Smooth muscle cell (in vitro differentiated cells): Measurements from ENCODE around the gene FIBCD1. TPM values are rescaled to one million over a fixed set of nuclear protein-coding genes. Genes with fewer than 3 reads are reported as not detected.

ENCODE experiments used
- DNase-seq: peaks from one replicate; lab custom pipeline; 2025; ENCODE audit not compliant: unreplicated experiment; lab: John Stamatoyannopoulos, UW
- H2AFZ ChIP-seq: fragments of 200-600 bp; sonication (generic); 2 replicates; pipeline ENCODE4 v1.6.0; 2016; ENCODE audit warnings: antibody characterized with exemption, low read depth, mild to moderate bottlenecking
- H3F3A ChIP-seq: fragments of 200-600 bp; sonication (generic); 2 replicates; pipeline ENCODE4 v1.6.0; 2017; ENCODE audit warnings: antibody characterized with exemption, low read depth
- H3K27ac ChIP-seq: fragments of 200-600 bp; sonication (generic); 2 replicates; pipeline ENCODE4 v1.5.1; 2016; ENCODE audit warnings: low read depth, mild to moderate bottlenecking
- H3K27me3 ChIP-seq: fragments of 200-600 bp; sonication (generic); 2 replicates; pipeline ENCODE4 v1.6.1; 2016; ENCODE audit warnings: low read depth, mild to moderate bottlenecking
- H3K36me3 ChIP-seq: fragments of 200-600 bp; sonication (generic); 2 replicates; pipeline ENCODE4 v1.5.1; 2016; ENCODE audit warnings: low read depth
- H3K4me1 ChIP-seq: fragments of 200-600 bp; sonication (generic); 2 replicates; pipeline ENCODE4 v1.5.1; 2016; ENCODE audit warnings: low read depth
- H3K4me2 ChIP-seq: fragments of 200-600 bp; sonication (generic); 2 replicates; pipeline ENCODE4 v1.6.0; 2016; ENCODE audit warnings: mild to moderate bottlenecking
- H3K4me3 ChIP-seq: fragments of 200-600 bp; sonication (generic); 2 replicates; pipeline ENCODE4 v1.5.1; 2016; ENCODE audit warnings: mild to moderate bottlenecking
- H3K79me2 ChIP-seq: fragments of 200-600 bp; sonication (generic); 2 replicates; pipeline ENCODE4 v1.6.0; 2016; ENCODE audit warnings: low read depth, mild to moderate bottlenecking
- H3K9ac ChIP-seq: fragments of 200-600 bp; sonication (generic); 2 replicates; pipeline ENCODE4 v1.6.0; 2016; ENCODE audit warnings: low read depth
- H3K9me3 ChIP-seq: fragments of 200-600 bp; sonication (generic); replicated peaks from 2 replicates; pipeline ENCODE4 v1.5.1; 2016; ENCODE audit warnings: low read depth
- H4K20me1 ChIP-seq: fragments of 200-600 bp; sonication (generic); 2 replicates; pipeline ENCODE4 v1.6.0; 2016; ENCODE audit warnings: low read depth
- WGBS: methylation state at CpG from one replicate; pipeline ENCODE4 v1.1.7; 2016; ENCODE audit warnings: low lambda C conversion rate; 5-methylcytosine and 5-hydroxymethylcytosine counted together
- polyA plus RNA-seq: library from polyadenylated mRNA; unstranded; fragments of >200 nt; fragmentation: Nextera tagmentation; extraction: Ambion mirVana; gene quantifications from 2 replicates; pipeline ENCODE4 v1.2.1, GENCODE V29; 2016
- total RNA-seq: library from RNA; depleted of rRNA; stranded (reverse); fragments of >200 nt; gene quantifications from 2 replicates; pipeline ENCODE4 v1.2.3, GENCODE V29; 2014
- TF ChIP-seq, protein P1 (sequence below): fragments of 200-600 bp; sonication (generic); IDR thresholded peaks from 2 replicates; pipeline ENCODE4 v1.5.1; 2017; ENCODE audit warnings: borderline replicate concordance, mild to moderate bottlenecking, antibody characterized with exemption; ENCODE audit not compliant: insufficient read depth, poor library complexity, severe bottlenecking

The FIBCD1 gene
- total and polyA plus RNA-seq, 2 experiments from 2014 or later = 1.8 to 4.7 TPM

DNA sequence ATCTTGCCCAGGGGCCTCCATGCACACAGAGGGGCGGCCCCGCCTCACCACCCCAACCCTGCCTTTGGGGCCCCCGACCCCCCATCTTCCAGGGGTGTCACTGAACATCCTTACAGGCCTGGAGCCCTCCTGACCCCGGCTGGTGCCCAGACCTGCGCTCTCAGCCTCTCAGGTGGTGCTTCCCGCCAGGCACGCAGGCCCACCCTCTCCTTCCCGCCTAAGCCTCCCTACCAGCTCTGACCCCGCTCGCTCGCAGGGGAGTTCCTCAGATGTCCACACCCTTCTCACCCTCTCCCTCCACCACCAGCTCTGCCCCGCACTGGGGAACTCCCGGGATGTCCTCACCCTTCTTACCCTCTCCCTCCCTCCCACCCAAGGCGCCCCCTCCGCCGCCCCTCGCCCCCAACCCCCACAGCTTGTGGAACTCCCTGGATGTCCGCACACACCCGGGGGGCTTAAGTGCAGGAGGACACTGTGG, 30.1 kb downstream of the FIBCD1 start:
- H3K27me3 ChIP-seq = no peaks in the 10 kb centered on the region
- no peaks in the 10 kb centered on the region for H4K20me1 ChIP-seq
- no peaks in the 10 kb centered on the region for H3K9me3 ChIP-seq
- no peak overlapping the region for H3K27ac ChIP-seq
- H3K9ac ChIP-seq = no peak overlapping the region
- no peaks in the 10 kb centered on the region for H3K4me1 ChIP-seq
- no peaks in the 10 kb centered on the region for H3K36me3 ChIP-seq
- no peak overlapping the region for H3K4me3 ChIP-seq
- H3F3A ChIP-seq = no peaks in the 10 kb centered on the region
- H3K79me2 ChIP-seq = no peaks in the 10 kb centered on the region
- no peak overlapping the region for H3K4me2 ChIP-seq
- H2AFZ ChIP-seq = no peak overlapping the region
- TF ChIP-seq, protein P1, sequence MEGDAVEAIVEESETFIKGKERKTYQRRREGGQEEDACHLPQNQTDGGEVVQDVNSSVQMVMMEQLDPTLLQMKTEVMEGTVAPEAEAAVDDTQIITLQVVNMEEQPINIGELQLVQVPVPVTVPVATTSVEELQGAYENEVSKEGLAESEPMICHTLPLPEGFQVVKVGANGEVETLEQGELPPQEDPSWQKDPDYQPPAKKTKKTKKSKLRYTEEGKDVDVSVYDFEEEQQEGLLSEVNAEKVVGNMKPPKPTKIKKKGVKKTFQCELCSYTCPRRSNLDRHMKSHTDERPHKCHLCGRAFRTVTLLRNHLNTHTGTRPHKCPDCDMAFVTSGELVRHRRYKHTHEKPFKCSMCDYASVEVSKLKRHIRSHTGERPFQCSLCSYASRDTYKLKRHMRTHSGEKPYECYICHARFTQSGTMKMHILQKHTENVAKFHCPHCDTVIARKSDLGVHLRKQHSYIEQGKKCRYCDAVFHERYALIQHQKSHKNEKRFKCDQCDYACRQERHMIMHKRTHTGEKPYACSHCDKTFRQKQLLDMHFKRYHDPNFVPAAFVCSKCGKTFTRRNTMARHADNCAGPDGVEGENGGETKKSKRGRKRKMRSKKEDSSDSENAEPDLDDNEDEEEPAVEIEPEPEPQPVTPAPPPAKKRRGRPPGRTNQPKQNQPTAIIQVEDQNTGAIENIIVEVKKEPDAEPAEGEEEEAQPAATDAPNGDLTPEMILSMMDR = no peak
- DNase-seq = no peak
- 91% methylated on average over 15 of the region's 19 CpGs for WGBS

DNA sequence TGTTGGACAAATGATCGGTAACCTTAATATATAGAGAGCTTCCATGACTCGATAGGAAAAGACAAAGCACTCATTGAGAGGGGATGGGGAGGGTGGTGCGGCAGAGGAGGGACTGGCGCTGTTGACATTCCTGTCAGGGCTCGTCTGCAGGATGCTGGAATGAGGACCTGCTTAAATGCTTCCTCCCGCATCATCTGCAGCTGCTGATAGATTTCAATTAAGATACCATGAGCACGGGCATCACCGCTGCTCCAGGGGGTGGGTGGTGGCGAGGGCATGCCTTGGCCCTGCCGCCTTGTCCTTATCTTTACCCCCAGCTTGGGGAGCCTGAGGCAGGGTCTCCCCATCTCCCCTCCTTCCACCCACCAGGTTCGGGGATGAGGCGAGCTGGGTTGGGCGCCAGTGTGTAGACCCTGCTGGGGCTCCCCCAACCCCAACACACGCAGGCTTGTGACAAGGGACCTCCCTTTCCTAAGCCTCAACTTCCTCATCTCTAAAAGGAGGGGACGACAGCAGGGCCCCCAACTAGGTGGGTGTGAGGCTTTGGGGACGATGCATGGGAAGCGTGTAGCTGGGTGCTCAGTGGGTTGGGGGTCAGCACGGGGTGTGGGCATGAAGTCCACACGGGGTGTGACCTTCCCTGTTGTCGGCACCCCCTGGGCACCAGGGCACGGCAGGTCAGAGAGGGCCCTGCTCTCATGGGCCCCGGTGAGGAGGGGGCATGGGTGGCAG, 30.7 kb downstream of the FIBCD1 start:
- H3K9ac ChIP-seq = no peak overlapping the region
- H3K4me1 ChIP-seq = no peaks in the 10 kb centered on the region
- H3K79me2 ChIP-seq = no peaks in the 10 kb centered on the region
- no peak overlapping the region for H2AFZ ChIP-seq
- H3K4me3 ChIP-seq = no peak overlapping the region
- H3K9me3 ChIP-seq = no peaks in the 10 kb centered on the region
- no peaks in the 10 kb centered on the region for H3F3A ChIP-seq
- DNase-seq = no peak
- no peak overlapping the region for H3K4me2 ChIP-seq
- H3K27ac ChIP-seq = no peak overlapping the region
- WGBS = 79% methylated on average over 22 of the region's 22 CpGs
- TF ChIP-seq, protein P1 = no peak
- no peaks in the 10 kb centered on the region for H3K36me3 ChIP-seq
- H4K20me1 ChIP-seq = no peaks in the 10 kb centered on the region
- H3K27me3 ChIP-seq = no peaks in the 10 kb centered on the region

DNA sequence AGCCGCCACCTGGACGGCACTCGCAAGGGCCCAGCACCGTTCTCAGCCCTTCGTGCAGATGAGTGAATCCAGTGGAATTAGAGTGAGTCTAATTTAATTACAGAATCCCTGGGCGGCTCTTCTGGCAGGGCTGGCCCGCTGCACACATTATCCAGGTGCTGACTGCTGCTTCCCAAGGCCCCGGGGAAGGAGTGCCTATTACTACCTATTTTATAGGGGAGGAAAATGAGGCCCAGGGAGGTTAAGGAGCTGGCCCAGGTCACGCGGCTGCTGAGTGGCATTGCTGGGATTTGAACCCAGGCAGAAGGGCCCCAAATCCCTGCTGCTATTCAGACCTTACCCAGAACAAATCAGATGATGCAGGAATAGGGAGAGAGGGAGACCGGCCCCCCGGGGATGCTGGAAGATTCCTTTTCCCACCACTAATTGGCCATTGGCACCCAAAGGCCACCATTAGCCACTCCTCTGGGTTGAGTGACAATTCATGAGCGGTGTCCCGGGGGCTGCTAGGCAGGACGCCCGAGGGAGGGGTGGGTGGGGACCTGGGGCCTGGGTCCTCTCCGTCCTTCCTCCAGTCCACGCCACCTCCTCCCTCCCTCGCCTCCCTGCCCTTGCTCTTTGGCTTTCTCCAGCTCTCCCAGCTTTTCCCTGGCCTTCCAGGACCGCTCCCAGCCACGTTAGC, 32.2 kb downstream of the FIBCD1 start:
- no peak overlapping the region for H3K27ac ChIP-seq
- TF ChIP-seq, protein P1 = no peak
- H3K4me1 ChIP-seq = no peaks in the 10 kb centered on the region
- no peaks in the 10 kb centered on the region for H3F3A ChIP-seq
- H3K27me3 ChIP-seq = no peaks in the 10 kb centered on the region
- no peak overlapping the region for H3K4me2 ChIP-seq
- WGBS = 84% methylated on average over 18 of the region's 21 CpGs
- H4K20me1 ChIP-seq = no peaks in the 10 kb centered on the region
- DNase-seq = no peak
- no peaks in the 10 kb centered on the region for H3K9me3 ChIP-seq
- H3K79me2 ChIP-seq = no peaks in the 10 kb centered on the region
- no peak overlapping the region for H3K4me3 ChIP-seq
- H3K36me3 ChIP-seq = no peaks in the 10 kb centered on the region
- no peak overlapping the region for H2AFZ ChIP-seq
- no peak overlapping the region for H3K9ac ChIP-seq
